Central memory CD4-positive, alpha-beta T cell (primary cell): ENCODE measurements around the gene NFAT5.
A peak's percentile ranks its signal among the peaks of the same experiment; 100 is the strongest.

Experiments used
- DNase-seq: peaks from one replicate; pipeline ENCODE4 v3.0.0; 2022

NFAT5 gene

GRCh38 chr16:69651217-69651616, 85.5 kb downstream of the NFAT5 start:
- DNase-seq, result no peak

- no peak for DNase-seq
Measured at GRCh38 chr16:69654280-69654931, 88.6 kb downstream of the NFAT5 start.

- no peak for DNase-seq
Measured at GRCh38 chr16:69660166-69660565, 94.4 kb downstream of the NFAT5 start.

- DNase-seq, result no peak
Measured at GRCh38 chr16:69662901-69663300, 97.1 kb downstream of the NFAT5 start.

- DNase-seq, result no peak
Measured at GRCh38 chr16:69663846-69664245, 98.1 kb downstream of the NFAT5 start.

- no peak for DNase-seq
Measured at GRCh38 chr16:69669577-69669976, 103.8 kb downstream of the NFAT5 start.

GRCh38 chr16:69672315-69672997, 106.7 kb downstream of the NFAT5 start:
- no peak for DNase-seq

GRCh38 chr16:69672998-69673713, 107.4 kb downstream of the NFAT5 start:
- DNase-seq, result no peak

GRCh38 chr16:69680358-69680757, 114.6 kb downstream of the NFAT5 start:
- DNase-seq, result no peak

- DNase-seq, result no peak
Measured at GRCh38 chr16:69688589-69688988, 122.8 kb downstream of the NFAT5 start.

GRCh38 chr16:69691980-69692911, 126.5 kb downstream of the NFAT5 start:
- no peak for DNase-seq

GRCh38 chr16:69693916-69694315, 128.2 kb downstream of the NFAT5 start:
- DNase-seq, result no peak

- no peak for DNase-seq
Measured at GRCh38 chr16:69698404-69698803, 132.6 kb downstream of the NFAT5 start.

- DNase-seq, result no peak
Measured at GRCh38 chr16:69699915-69700314, 134.1 kb downstream of the NFAT5 start.

GRCh38 chr16:69701452-69701851, 135.7 kb downstream of the NFAT5 start:
- DNase-seq, result no peak

- DNase-seq, result no peak
Measured at GRCh38 chr16:69701866-69702265, 136.1 kb downstream of the NFAT5 start.

GRCh38 chr16:69703638-69704037, 137.9 kb downstream of the NFAT5 start:
- no peak for DNase-seq

- no peak for DNase-seq
Measured at GRCh38 chr16:69706256-69706974, 140.6 kb downstream of the NFAT5 start.

- DNase-seq, result no peak
Measured at GRCh38 chr16:69706975-69707340, 141.2 kb downstream of the NFAT5 start.

GRCh38 chr16:69707920-69708683, 142.3 kb downstream of the NFAT5 start:
- no peak for DNase-seq

GRCh38 chr16:69709456-69710084, 143.8 kb downstream of the NFAT5 start:
- DNase-seq, result peak; percentile 54
